ENCODE measurements around the gene SH3BP2. TPM values are rescaled to one million over a fixed set of nuclear protein-coding genes. Genes with fewer than 3 reads are reported as not detected.

The SH3BP2 gene
- total and polyA plus RNA-seq, 10 donors = 42.0 to 295 (median 237) TPM

- WGBS, 5 donors = 77 to 91% (median 83%) methylated on average over 3 of the region's 3 CpGs
- intact Hi-C loops (cut with DNase I; ENCODE audit: low total_unique reads) = no loop called here
- no peak for DNase-seq
- H3K9me3 ChIP-seq = no peaks in the 10 kb centered on the region
- no peaks in the 10 kb centered on the region for H3K27me3 ChIP-seq (replicated peaks in 1 of 7)
- peaks cover 0 to 39% (median 3%) of the 10 kb centered on the region in 6 donors for H3K4me1 ChIP-seq
- no peak overlapping the region for H3K4me3 ChIP-seq
- peaks cover 0 to 98% (median 56%) of the 10 kb centered on the region in 6 donors for H3K36me3 ChIP-seq
- TF ChIP-seq POLR2A (IDR thresholded peaks at IDR 0.05) (no peak), POLR2AphosphoS5 (IDR thresholded peaks at IDR 0.05) (no peak), CTCF (IDR thresholded peaks at IDR 0.05 in 8 of 11, conservative IDR thresholded peaks at IDR 0.05 in 3 of 11) (no peak)
- no peak overlapping the region for H3K27ac ChIP-seq
Observed at GRCh38 chr4:2887343-2887742, 94.5 kb downstream of the SH3BP2 start.

GRCh38 chr4:2888886-2889285 lies 96.0 kb downstream of the SH3BP2 start:
- Histone ChIP-seq H3K4me3 (no peak overlapping the region), H3K27me3 (replicated peaks in 1 of 7) (no peaks in the 10 kb centered on the region), H3K9me3 (no peaks in the 10 kb centered on the region), H3K4me1 (peaks cover 0 to 44% (median 5%) of the 10 kb centered on the region in 6 donors), H3K36me3 (peaks cover 0 to 98% (median 46%) of the 10 kb centered on the region in 6 donors), H3K27ac (no peak overlapping the region)
- DNase-seq = no peak
- 89 to 98% (median 90%) methylated on average over 3 of the region's 3 CpGs for whole genome bisulfite sequencing, 5 donors
- TF ChIP-seq CTCF (IDR thresholded peaks at IDR 0.05 in 8 of 11, conservative IDR thresholded peaks at IDR 0.05 in 3 of 11) (no peak), POLR2A (IDR thresholded peaks at IDR 0.05) (no peak), POLR2AphosphoS5 (IDR thresholded peaks at IDR 0.05) (no peak)
- intact Hi-C loops (cut with DNase I; ENCODE audit: low total_unique reads) = no loop called here

Other genes starting within 250 kb of the SH3BP2 start
- gene TNIP2, start 36.7 kb upstream of the SH3BP2 start, total RNA-seq = 10 to 100 TPM; 35.1 to 52.5 (median 50.4) TPM
- gene TNIP2, start 36.7 kb upstream of the SH3BP2 start, polyA plus RNA-seq = 10 to 100 TPM; 32.7 to 53.5 (median 33.2) TPM
- 100 to 1,000 TPM; 260 to 348 (median 295) TPM for gene ADD1, start 50.8 kb downstream of the SH3BP2 start, total RNA-seq
- 100 to 1,000 TPM; 175 to 224 (median 194) TPM for gene ADD1, start 50.8 kb downstream of the SH3BP2 start, polyA plus RNA-seq
- gene NOP14, start 170.3 kb downstream of the SH3BP2 start, total RNA-seq = 10 to 100 TPM; 21.1 to 30.5 (median 25.0) TPM
- gene NOP14, start 170.3 kb downstream of the SH3BP2 start, polyA plus RNA-seq = 10 to 100 TPM; 10.2 to 20.3 (median 12.2) TPM
- 1 to 10 TPM; 1.8 to 4.3 (median 2.6) TPM for gene GRK4, start 170.5 kb downstream of the SH3BP2 start, total RNA-seq
- 1 to 10 TPM; 1.0 to 1.7 (median 1.2) TPM for gene GRK4, start 170.5 kb downstream of the SH3BP2 start, polyA plus RNA-seq